NCI-H2171 treated with DMSO at 0.1 percent for 48 hours (cell line): ENCODE data around the gene FZD8.

Experiments
- DNase-seq: peaks from one replicate; lab custom pipeline; 2025; lab: John Stamatoyannopoulos, UW

The FZD8 gene

GRCh38 chr10:35606430-35606829 lies 35.7 kb downstream of the FZD8 start:
- DNase-seq: no peak

- DNase-seq: no peak
These were observed 36.9 kb downstream of the FZD8 start, which contains the start of gene GJD4 for GRCh38 chr10:35605191-35605590. TSS of gene GJD4 (plus strand) at chr10:35605341. CDS start at chr10:35605568, 227 bp downstream.

- DNase-seq: no peak
These were observed 41.9 kb downstream of the FZD8 start for GRCh38 chr10:35600193-35600592.

- DNase-seq: no peak
These were observed 43.7 kb downstream of the FZD8 start for GRCh38 chr10:35598379-35598778.

- DNase-seq: no peak
These were observed 47.0 kb downstream of the FZD8 start for GRCh38 chr10:35595106-35595505.

- DNase-seq: no peak
These were observed 47.7 kb downstream of the FZD8 start for GRCh38 chr10:35594115-35595079.

- DNase-seq: no peak
These were observed 49.7 kb downstream of the FZD8 start for GRCh38 chr10:35592441-35592840.

- no peak for DNase-seq
These were observed 53.3 kb downstream of the FZD8 start for GRCh38 chr10:35588836-35589235.
